Measurements from ENCODE around the gene POPDC2.
"Not testable (repeated sequence)": the region's sequence is repeated elsewhere in the genome, so short reads cannot be mapped to it uniquely, and the experiment has no call there.

The POPDC2 gene

GRCh38 chr3:119602676-119603075 lies 57.7 kb downstream of the POPDC2 start:
- Histone ChIP-seq H3K9me3 (ENCODE audit: low read length) (no peaks in the 10 kb centered on the region), H3K27me3 (ENCODE audit: control insufficient read depth in 1 of 2, insufficient read depth in 2 of 2, low read length in 2 of 2) (no peaks in the 10 kb centered on the region), H3K36me3 (ENCODE audit: insufficient read depth, low read length) (no peaks in the 10 kb centered on the region), H3K27ac (ENCODE audit: low read depth, low read length) (no peak overlapping the region), H3K4me1 (ENCODE audit: insufficient read depth, low read length) (no peaks in the 10 kb centered on the region), H3K4me3 (ENCODE audit: low read depth in 1 of 2, low read length in 2 of 2) (no peak overlapping the region), H3K9ac (ENCODE audit: low read length) (no peak overlapping the region)

- H3K27me3 ChIP-seq (ENCODE audit: control insufficient read depth in 1 of 2, insufficient read depth in 2 of 2, low read length in 2 of 2): no peaks in the 10 kb centered on the region
- H3K9me3 ChIP-seq (ENCODE audit: low read length): no peaks in the 10 kb centered on the region
- no peaks in the 10 kb centered on the region for H3K36me3 ChIP-seq (ENCODE audit: insufficient read depth, low read length)
- no peak overlapping the region for H3K27ac ChIP-seq (ENCODE audit: low read depth, low read length)
- peaks cover 5% of the 10 kb centered on the region for H3K4me1 ChIP-seq (ENCODE audit: insufficient read depth, low read length)
- H3K9ac ChIP-seq (ENCODE audit: low read length): no peak overlapping the region
- no peak overlapping the region for H3K4me3 ChIP-seq (ENCODE audit: low read depth in 1 of 2, low read length in 2 of 2)
Measured at GRCh38 chr3:119601154-119601553, 59.2 kb downstream of the POPDC2 start.

DNA sequence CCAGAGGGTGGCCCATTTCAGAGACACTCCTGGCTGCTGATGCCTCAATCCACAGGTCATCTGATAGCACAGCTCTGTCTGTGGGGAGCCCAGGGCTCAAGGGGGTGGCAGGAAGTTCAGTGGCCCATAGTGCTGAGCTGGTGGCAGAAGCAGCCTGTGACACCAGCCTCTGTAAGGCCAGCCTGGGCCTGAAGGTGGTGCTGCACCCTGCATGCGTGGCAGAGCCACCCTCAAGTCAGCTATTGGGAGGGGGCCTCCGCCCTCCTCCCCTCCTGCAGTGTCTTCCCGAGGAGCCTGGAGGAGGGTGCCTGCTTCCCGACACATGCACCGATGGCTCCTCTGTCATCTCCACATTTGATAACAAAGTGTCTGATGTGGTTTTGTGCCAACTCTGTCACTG lies 59.7 kb downstream of the POPDC2 start:
- no peak overlapping the region for H3K27ac ChIP-seq (ENCODE audit: low read depth, low read length)
- H3K9me3 ChIP-seq (ENCODE audit: low read length): no peaks in the 10 kb centered on the region

DNA sequence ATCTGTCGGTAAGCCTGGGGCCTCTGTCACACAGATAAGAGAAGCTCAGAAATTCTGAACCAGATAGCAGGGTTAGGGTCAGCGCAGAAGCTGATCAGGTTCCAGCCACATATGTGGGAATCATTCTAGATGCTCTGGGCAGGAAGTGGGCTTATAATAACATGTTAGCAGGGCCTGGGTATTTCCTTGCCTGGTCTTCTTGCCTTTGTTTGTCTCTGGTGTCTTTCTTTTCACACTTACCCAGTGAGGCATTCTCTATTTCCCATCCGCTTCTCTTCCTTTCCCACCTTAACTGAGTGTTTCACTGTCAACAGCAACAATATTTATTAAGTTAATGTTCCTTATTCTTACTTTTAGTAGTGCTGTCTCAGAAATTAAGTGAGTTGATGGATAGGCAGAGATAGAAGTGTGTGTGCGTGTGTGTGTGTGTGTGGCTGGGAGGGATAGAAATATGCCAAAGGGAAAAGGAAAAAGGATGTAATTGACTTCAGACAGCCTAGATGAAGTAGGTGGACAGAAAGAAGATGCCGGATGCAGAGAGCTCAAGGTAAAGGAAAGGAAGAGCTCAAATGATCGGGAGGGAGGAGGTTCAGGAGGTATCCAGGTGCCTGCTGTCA lies 60.7 kb downstream of the POPDC2 start:
- Histone ChIP-seq H3K4me1 (ENCODE audit: insufficient read depth, low read length) (peaks cover 7% of the 10 kb centered on the region), H3K27ac (ENCODE audit: low read depth, low read length) (no peak overlapping the region)

More for the DNA sequence above, 59.7 kb downstream of the POPDC2 start:
- Histone ChIP-seq H3K4me3 (ENCODE audit: low read depth in 1 of 2, low read length in 2 of 2) (no peak overlapping the region), H3K27me3 (ENCODE audit: control insufficient read depth in 1 of 2, insufficient read depth in 2 of 2, low read length in 2 of 2) (no peaks in the 10 kb centered on the region), H3K36me3 (ENCODE audit: insufficient read depth, low read length) (no peaks in the 10 kb centered on the region), H3K4me1 (ENCODE audit: insufficient read depth, low read length) (peaks cover 7% of the 10 kb centered on the region), H3K9ac (ENCODE audit: low read length) (no peak overlapping the region)

GRCh38 chr3:119598410-119599098 lies 61.8 kb downstream of the POPDC2 start:
- Histone ChIP-seq H3K4me3 (ENCODE audit: low read depth in 1 of 2, low read length in 2 of 2) (no peak overlapping the region), H3K4me1 (ENCODE audit: insufficient read depth, low read length) (peaks cover 7% of the 10 kb centered on the region), H3K27ac (ENCODE audit: low read depth, low read length) (no peak overlapping the region), H3K9ac (ENCODE audit: low read length) (no peak overlapping the region), H3K9me3 (ENCODE audit: low read length) (no peaks in the 10 kb centered on the region), H3K36me3 (ENCODE audit: insufficient read depth, low read length) (no peaks in the 10 kb centered on the region), H3K27me3 (ENCODE audit: control insufficient read depth in 1 of 2, insufficient read depth in 2 of 2, low read length in 2 of 2) (no peaks in the 10 kb centered on the region)

More for the DNA sequence above, 60.7 kb downstream of the POPDC2 start:
- no peak overlapping the region for H3K9ac ChIP-seq (ENCODE audit: low read length)
- no peaks in the 10 kb centered on the region for H3K27me3 ChIP-seq (ENCODE audit: control insufficient read depth in 1 of 2, insufficient read depth in 2 of 2, low read length in 2 of 2)
- H3K4me3 ChIP-seq (ENCODE audit: low read depth in 1 of 2, low read length in 2 of 2): no peak overlapping the region
- no peaks in the 10 kb centered on the region for H3K9me3 ChIP-seq (ENCODE audit: low read length)
- H3K36me3 ChIP-seq (ENCODE audit: insufficient read depth, low read length): no peaks in the 10 kb centered on the region

DNA sequence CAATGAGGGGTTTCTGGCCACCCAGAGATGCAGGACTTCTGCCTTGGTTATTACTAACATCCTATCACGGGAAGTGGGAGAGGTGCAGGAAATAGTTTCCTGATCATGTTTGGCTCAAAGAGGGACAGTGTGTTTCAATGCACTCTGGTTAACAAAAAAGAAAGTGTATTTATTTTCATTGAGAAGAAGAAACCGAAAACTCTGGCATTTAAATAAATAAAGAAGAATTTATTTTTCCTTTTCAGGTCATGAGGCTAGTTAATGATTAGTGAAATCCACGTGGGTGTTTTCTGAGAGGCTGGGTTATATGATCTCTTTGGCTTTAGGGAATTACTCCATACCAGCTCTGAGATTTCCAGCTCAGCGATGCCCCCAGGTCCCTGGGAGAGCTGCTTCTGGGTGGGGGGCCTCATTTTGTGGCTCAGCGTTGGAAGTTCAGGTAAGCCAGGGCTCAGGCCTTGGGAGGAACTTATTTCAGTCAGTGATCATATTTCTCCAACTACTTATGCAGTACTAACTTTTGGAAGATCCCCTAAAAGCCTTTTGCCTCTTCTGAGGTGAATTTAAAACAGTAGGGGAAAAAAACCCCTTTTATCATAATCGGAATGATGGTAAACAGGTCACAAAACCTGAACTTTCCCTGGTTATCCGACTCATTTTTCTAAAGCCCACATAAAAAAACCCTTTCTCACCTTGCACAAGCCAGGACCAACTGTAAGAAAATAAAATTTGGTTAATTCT lies 62.7 kb downstream of the POPDC2 start, which contains the start of gene PLA1A:
PLA1A (plus strand) TSS at position 338 of the 741 bp plus-strand sequence; CDS start at position 367, 29 bp downstream.
- H3K36me3 ChIP-seq (ENCODE audit: insufficient read depth, low read length): no peaks in the 10 kb centered on the region
- no peak within 1 kb of the TSS for H3K9ac ChIP-seq (ENCODE audit: low read length)
- H3K4me3 ChIP-seq (ENCODE audit: low read depth in 1 of 2, low read length in 2 of 2): no peak within 1 kb of the TSS
- H3K27ac ChIP-seq (ENCODE audit: low read depth, low read length): peak within 1 kb of the TSS; percentile 9
- peaks cover 7% of the 10 kb centered on the region for H3K4me1 ChIP-seq (ENCODE audit: insufficient read depth, low read length)
- no peaks in the 10 kb centered on the region for H3K27me3 ChIP-seq (ENCODE audit: control insufficient read depth in 1 of 2, insufficient read depth in 2 of 2, low read length in 2 of 2)
- no peaks in the 10 kb centered on the region for H3K9me3 ChIP-seq (ENCODE audit: low read length)

DNA sequence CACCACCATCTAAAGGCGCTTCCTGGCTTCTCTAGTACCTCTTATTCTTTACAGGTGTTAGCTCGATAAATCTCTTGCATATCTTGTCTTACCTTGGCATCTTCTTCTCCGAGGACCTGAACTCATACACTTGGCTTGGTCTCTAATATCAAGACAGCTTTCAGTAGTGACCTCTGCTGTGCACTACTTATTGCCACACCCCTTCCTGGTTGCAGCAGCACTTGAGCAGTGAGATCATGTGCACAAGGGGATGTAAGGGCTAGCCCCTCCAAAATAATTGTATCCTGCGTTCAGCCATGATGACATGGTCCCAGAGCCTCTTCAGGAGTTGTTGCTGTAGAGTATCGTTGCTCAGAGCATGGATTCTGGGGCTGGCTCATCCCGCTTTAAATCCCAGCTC lies 64.0 kb downstream of the POPDC2 start:
- peak overlapping the region in 1 of 2 donors; percentile 41 for H3K4me3 ChIP-seq (ENCODE audit: low read depth in 1 of 2, low read length in 2 of 2)
- H3K9ac ChIP-seq (ENCODE audit: low read length): no peak overlapping the region
- no peaks in the 10 kb centered on the region for H3K36me3 ChIP-seq (ENCODE audit: insufficient read depth, low read length)
- no peaks in the 10 kb centered on the region for H3K9me3 ChIP-seq (ENCODE audit: low read length)
- H3K27ac ChIP-seq (ENCODE audit: low read depth, low read length): no peak overlapping the region
- no peaks in the 10 kb centered on the region for H3K27me3 ChIP-seq (ENCODE audit: control insufficient read depth in 1 of 2, insufficient read depth in 2 of 2, low read length in 2 of 2)
- peaks cover 7% of the 10 kb centered on the region for H3K4me1 ChIP-seq (ENCODE audit: insufficient read depth, low read length)

DNA sequence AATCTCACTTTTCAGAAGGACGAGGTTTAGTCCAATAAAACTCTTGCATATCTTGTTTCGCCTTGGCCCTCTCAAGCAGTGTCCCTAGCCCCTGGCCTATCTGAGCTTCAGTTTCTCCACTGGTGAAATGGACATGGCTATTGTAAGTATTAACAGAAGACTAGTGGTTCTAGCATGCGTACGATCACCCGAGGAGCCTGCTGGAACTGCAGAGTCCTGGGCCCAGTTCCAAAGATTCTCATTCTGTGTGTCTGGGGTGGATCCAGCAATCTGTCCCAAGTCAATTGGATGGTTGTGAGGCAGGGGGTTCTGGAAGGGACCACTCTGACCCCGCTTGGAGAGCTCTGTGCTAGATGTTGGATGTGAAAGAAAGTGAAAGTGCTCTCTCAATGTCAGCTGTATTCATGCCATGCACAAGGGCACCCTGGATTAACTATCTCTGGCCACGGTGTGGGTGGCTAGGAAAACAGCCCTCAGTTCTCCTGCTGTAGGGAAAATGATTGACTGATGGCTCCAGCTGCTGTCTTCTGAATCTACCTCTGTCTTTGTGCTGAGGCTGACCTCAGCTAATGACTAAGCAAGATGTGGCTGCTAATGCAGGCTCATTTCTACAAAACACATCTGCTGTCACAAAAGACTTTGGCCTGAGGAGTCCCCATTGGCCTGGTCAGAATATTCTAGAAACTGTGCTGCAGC lies 64.6 kb downstream of the POPDC2 start:
- Histone ChIP-seq H3K27me3 (ENCODE audit: control insufficient read depth in 1 of 2, insufficient read depth in 2 of 2, low read length in 2 of 2) (no peaks in the 10 kb centered on the region), H3K4me1 (ENCODE audit: insufficient read depth, low read length) (peaks cover 7% of the 10 kb centered on the region), H3K36me3 (ENCODE audit: insufficient read depth, low read length) (no peaks in the 10 kb centered on the region), H3K27ac (ENCODE audit: low read depth, low read length) (no peak overlapping the region), H3K9me3 (ENCODE audit: low read length) (no peaks in the 10 kb centered on the region), H3K4me3 (ENCODE audit: low read depth in 1 of 2, low read length in 2 of 2) (peak overlapping the region in 1 of 2 donors; percentile 41), H3K9ac (ENCODE audit: low read length) (peak overlapping the region; percentile 5)

DNA sequence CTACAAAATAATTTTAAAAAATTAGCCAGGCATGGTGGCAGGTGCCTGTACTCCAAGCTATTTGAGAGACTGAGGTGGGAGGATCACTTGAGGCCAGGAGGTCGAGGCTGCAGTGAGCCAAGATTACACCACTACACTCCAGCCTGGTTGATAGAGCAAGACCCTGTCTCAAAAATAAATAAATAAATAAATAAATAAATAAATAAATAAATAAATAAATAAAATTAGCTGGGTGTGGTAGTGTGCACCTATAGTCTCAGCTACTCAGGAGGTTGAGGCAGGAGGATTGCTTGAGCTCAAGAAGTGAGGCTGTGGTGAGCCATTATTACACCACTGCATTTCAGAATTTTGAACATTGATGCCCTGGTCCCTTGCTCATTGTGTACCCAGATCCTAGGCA lies 65.5 kb downstream of the POPDC2 start:
- not testable (repeated sequence) for H3K9me3 ChIP-seq (ENCODE audit: low read length); H3K4me1 ChIP-seq (ENCODE audit: insufficient read depth, low read length); H3K27me3 ChIP-seq (ENCODE audit: control insufficient read depth in 1 of 2, insufficient read depth in 2 of 2, low read length in 2 of 2); H3K4me3 ChIP-seq (ENCODE audit: low read depth in 1 of 2, low read length in 2 of 2); H3K36me3 ChIP-seq (ENCODE audit: insufficient read depth, low read length); H3K9ac ChIP-seq (ENCODE audit: low read length); H3K27ac ChIP-seq (ENCODE audit: low read depth, low read length)

GRCh38 chr3:119594066-119594465 lies 66.3 kb downstream of the POPDC2 start:
- H3K27me3 ChIP-seq (ENCODE audit: control insufficient read depth in 1 of 2, insufficient read depth in 2 of 2, low read length in 2 of 2): no peaks in the 10 kb centered on the region
- H3K36me3 ChIP-seq (ENCODE audit: insufficient read depth, low read length): no peaks in the 10 kb centered on the region
- no peak overlapping the region for H3K27ac ChIP-seq (ENCODE audit: low read depth, low read length)
- no peak overlapping the region for H3K4me3 ChIP-seq (ENCODE audit: low read depth in 1 of 2, low read length in 2 of 2)
- no peaks in the 10 kb centered on the region for H3K9me3 ChIP-seq (ENCODE audit: low read length)
- no peak overlapping the region for H3K9ac ChIP-seq (ENCODE audit: low read length)
- peaks cover 7% of the 10 kb centered on the region for H3K4me1 ChIP-seq (ENCODE audit: insufficient read depth, low read length)

DNA sequence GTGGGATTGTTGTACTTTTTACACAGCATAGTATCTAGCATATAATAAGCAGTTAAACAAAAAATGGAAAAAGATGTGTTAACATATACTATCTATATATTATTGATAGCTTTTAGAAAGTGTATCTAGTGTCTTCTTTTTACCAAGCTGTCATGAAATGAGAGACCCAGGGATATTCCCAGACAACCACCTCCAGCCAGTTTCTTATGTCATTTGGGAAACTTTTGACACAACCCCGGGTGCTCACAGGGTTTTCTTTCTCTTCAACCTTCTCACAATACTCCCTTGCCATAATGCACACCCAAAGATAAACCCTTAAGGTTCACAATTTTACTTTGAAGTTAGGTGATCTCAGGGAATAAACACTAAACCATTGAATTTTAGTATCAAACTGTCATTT lies 67.5 kb downstream of the POPDC2 start:
- H3K27me3 ChIP-seq (ENCODE audit: control insufficient read depth in 1 of 2, insufficient read depth in 2 of 2, low read length in 2 of 2): no peaks in the 10 kb centered on the region
- no peak overlapping the region for H3K27ac ChIP-seq (ENCODE audit: low read depth, low read length)
- H3K9ac ChIP-seq (ENCODE audit: low read length): no peak overlapping the region
- no peaks in the 10 kb centered on the region for H3K9me3 ChIP-seq (ENCODE audit: low read length)
- no peak overlapping the region for H3K4me3 ChIP-seq (ENCODE audit: low read depth in 1 of 2, low read length in 2 of 2)
- no peaks in the 10 kb centered on the region for H3K36me3 ChIP-seq (ENCODE audit: insufficient read depth, low read length)
- H3K4me1 ChIP-seq (ENCODE audit: insufficient read depth, low read length): peaks cover 7% of the 10 kb centered on the region

All from muscle layer of colon (tissue), 2 donors.